Activated naive CD8-positive, alpha-beta T cell treated with anti-CD3 and anti-CD28 coated beads, Interleukin-2, amount 50 U/mL, for 24 hours (primary cell): ENCODE data around the gene PRKN.
"Not testable (repeated sequence)": the region's sequence is repeated elsewhere in the genome, so short reads cannot be mapped to it uniquely, and the experiment has no call there.

Experiments used
- ATAC-seq: fragments of 150-1000 bp; cut with Tn5 transposase; one replicate; pipeline ENCODE4 v1.10.0; 2021
- DNase-seq: peaks from one replicate; pipeline ENCODE4 v3.0.0; 2021
- H3K27ac Mint-ChIP-seq: one replicate; pipeline ENCODE4 v1.8.0; 2021; ENCODE audit warnings: mild to moderate bottlenecking, mixed read lengths
- H3K27me3 Mint-ChIP-seq: one replicate; pipeline ENCODE4 v1.8.0; 2021; ENCODE audit warnings: mixed read lengths
- H3K36me3 Mint-ChIP-seq: one replicate; pipeline ENCODE4 v1.8.0; 2021; ENCODE audit warnings: low read depth, mixed read lengths
- H3K4me1 Mint-ChIP-seq: one replicate; pipeline ENCODE4 v1.8.0; 2021; ENCODE audit warnings: mixed read lengths
- H3K4me3 Mint-ChIP-seq: one replicate; pipeline ENCODE4 v1.8.0; 2021; ENCODE audit warnings: mild to moderate bottlenecking, moderate library complexity, mixed read lengths
- H3K9me3 Mint-ChIP-seq: one replicate; pipeline ENCODE4 v1.8.0; 2021; ENCODE audit warnings: mixed read lengths

The PRKN gene

DNA sequence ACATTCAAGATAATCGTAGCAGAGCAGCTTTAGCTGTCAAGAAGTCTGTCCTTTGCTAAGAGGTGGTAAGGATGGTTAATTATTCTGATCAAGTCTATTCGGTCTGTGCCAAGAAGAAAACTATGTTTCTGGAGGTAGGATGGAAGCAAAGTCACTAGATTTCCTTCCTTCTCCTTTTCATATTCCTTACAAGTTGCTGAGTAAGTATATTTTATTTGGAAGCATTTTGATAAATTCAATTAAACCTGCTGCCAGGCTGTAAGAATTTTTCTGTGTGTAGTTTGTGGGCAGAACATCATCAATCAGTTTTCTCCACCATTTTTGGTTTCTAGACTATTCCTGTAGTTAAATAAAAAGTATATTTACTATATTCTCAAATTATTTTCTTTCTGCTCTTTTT is 311.3 kb downstream of the PRKN start:
- H3K4me3 Mint-ChIP-seq, result no peak overlapping the region
- peaks cover 5% of the 10 kb centered on the region for H3K9me3 Mint-ChIP-seq
- H3K27ac Mint-ChIP-seq, result no peak overlapping the region
- H3K36me3 Mint-ChIP-seq, result peaks cover 2% of the 10 kb centered on the region
- no peaks in the 10 kb centered on the region for H3K4me1 Mint-ChIP-seq
- no peaks in the 10 kb centered on the region for H3K27me3 Mint-ChIP-seq
- ATAC-seq, result no peak
- no peak for DNase-seq

DNA sequence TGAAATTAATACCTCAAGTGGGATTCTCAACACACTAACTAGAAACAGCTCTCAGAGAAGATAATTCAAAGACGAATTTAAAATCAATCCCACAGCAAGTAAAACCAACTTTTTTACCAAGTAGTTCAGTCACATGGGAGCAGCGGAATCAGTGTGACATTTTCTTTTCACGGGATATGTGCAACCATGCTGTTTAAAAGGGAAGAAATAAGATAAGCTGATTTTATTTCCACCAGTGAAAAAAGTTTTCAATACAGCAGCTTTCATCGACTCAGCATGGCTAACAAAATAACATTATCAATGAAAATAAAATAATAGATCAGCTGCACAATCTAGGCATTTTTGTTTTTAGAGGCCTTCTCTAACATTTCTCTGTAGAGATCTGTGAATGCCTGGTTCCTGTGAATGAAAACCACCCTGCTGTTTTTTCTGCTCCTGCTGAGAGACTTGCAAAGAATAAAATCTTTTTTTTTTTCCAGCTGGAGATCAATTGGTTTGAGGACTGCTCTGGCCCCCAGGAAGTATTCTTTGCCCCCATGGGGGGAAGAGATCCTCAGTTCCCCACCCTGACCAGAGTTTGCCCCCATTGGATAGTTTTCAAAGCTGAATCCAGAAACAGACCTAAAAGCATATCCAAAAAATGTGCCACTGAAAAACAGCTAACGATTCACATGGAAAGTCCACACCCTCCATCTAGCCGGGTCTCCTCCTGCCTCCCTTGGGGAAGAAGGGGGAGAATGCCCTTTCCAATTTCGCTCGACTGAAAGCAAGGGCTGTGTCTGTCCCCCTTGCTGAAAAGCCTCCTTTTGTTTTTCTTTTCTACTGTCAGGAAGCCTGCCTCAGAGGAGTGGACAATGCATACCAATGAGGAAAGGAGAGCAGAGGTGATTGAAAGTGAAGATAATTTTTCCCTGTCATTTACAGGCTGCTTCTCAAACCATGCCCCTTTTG is 317.6 kb downstream of the PRKN start:
- H3K9me3 Mint-ChIP-seq, result peaks cover 8% of the 10 kb centered on the region
- no peaks in the 10 kb centered on the region for H3K36me3 Mint-ChIP-seq
- H3K27ac Mint-ChIP-seq, result no peak overlapping the region
- ATAC-seq (no peak), DNase-seq (no peak)
- no peak overlapping the region for H3K4me3 Mint-ChIP-seq
- no peaks in the 10 kb centered on the region for H3K4me1 Mint-ChIP-seq
- no peaks in the 10 kb centered on the region for H3K27me3 Mint-ChIP-seq

DNA sequence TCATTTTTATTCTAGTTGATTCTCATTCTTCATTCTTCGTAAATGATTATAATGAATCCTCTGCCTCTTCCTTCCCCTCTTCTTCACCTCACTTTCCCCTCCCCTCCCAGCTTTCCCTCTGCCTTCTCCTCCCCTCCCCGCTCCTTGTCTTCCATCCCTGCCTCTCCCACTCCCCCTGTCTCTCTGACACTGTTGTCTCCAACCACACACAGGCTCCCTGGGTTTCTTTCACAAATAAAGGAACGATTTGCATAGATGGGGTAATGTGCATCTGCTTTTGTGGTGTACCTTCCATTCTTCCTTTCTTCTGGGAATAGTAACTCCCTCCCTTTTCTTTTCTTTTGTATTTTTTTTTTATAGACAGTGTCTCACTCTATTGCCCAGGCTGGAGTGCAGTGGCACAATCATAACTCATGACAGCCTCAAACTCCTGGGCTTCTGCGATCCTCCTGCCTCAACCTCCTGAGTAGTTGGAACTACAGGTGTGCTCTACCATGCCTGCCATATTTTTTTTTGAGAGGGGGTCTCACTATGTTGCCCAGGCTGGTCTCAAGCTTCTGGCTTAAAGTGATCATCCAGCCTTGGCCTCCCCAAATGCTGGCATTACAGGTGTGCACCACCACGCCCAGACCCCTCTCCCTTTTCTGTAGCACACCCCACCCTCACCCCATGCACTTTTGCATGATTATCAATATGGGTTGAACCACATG is 318.6 kb downstream of the PRKN start:
- H3K4me3 Mint-ChIP-seq, result no peak overlapping the region
- DNase-seq, result no peak
- H3K27ac Mint-ChIP-seq, result no peak overlapping the region
- no peaks in the 10 kb centered on the region for H3K27me3 Mint-ChIP-seq
- ATAC-seq, result no peak
- no peaks in the 10 kb centered on the region for H3K4me1 Mint-ChIP-seq
- peaks cover 9% of the 10 kb centered on the region for H3K9me3 Mint-ChIP-seq
- no peaks in the 10 kb centered on the region for H3K36me3 Mint-ChIP-seq

- Mint-ChIP-seq H3K4me3 (no peak overlapping the region), H3K27ac (no peak overlapping the region), H3K9me3 (peaks cover 9% of the 10 kb centered on the region), H3K36me3 (no peaks in the 10 kb centered on the region), H3K4me1 (no peaks in the 10 kb centered on the region), H3K27me3 (no peaks in the 10 kb centered on the region)
- ATAC-seq (no peak), DNase-seq (no peak)
These were observed 322.6 kb downstream of the PRKN start for GRCh38 chr6:162404951-162405350.

DNA sequence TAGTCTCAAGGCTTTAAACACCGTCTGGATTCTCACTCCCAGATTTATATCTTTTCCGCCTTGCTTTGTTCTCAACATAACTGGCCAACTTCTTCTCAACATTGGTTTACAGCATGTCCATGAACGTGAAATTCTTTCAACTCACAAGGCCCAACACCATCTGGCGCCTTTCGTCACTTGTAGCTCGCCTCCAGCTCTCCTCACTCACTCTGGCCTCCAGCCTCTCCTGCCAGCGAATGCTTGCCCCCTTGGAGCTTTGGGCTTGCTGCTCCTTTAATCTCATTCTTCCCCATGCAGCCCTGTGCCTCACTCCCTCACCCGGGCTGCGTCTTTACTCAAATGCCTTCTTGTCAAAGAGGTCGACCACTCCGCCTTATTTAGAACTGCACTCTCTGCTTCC is 324.5 kb downstream of the PRKN start:
- DNase-seq (no peak), ATAC-seq (no peak)
- Mint-ChIP-seq H3K27me3 (no peaks in the 10 kb centered on the region), H3K27ac (no peak overlapping the region), H3K4me3 (no peak overlapping the region), H3K36me3 (no peaks in the 10 kb centered on the region), H3K9me3 (peaks cover 15% of the 10 kb centered on the region), H3K4me1 (no peaks in the 10 kb centered on the region)

DNA sequence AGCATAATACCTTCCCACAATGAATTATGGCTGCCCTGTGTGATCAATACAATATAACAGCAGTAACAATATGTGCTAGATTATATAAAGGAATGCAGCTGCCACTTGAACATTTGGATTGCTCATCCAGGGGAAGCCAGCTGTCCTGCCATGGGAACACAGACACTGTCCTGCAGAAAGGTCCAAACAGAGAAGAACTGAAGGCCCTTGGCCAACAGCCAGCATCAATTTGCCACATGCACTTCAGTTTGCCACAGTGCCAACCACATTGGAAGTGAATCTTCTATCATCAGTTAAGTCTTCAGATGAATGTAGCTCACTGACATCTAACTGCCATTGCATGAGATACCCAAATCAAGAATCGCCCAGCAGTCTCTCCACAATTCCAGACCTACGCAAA is 332.4 kb downstream of the PRKN start:
- ATAC-seq (no peak), DNase-seq (no peak)
- H3K9me3 Mint-ChIP-seq, result peaks cover 6% of the 10 kb centered on the region
- H3K27ac Mint-ChIP-seq, result no peak overlapping the region
- H3K36me3 Mint-ChIP-seq, result no peaks in the 10 kb centered on the region
- H3K4me1 Mint-ChIP-seq, result no peaks in the 10 kb centered on the region
- H3K4me3 Mint-ChIP-seq, result no peak overlapping the region
- no peaks in the 10 kb centered on the region for H3K27me3 Mint-ChIP-seq

GRCh38 chr6:162390961-162391811 is 336.4 kb downstream of the PRKN start:
- not testable (repeated sequence) for ATAC-seq, H3K4me1 Mint-ChIP-seq, H3K4me3 Mint-ChIP-seq, H3K36me3 Mint-ChIP-seq, DNase-seq, H3K27ac Mint-ChIP-seq, H3K9me3 Mint-ChIP-seq, H3K27me3 Mint-ChIP-seq

DNA sequence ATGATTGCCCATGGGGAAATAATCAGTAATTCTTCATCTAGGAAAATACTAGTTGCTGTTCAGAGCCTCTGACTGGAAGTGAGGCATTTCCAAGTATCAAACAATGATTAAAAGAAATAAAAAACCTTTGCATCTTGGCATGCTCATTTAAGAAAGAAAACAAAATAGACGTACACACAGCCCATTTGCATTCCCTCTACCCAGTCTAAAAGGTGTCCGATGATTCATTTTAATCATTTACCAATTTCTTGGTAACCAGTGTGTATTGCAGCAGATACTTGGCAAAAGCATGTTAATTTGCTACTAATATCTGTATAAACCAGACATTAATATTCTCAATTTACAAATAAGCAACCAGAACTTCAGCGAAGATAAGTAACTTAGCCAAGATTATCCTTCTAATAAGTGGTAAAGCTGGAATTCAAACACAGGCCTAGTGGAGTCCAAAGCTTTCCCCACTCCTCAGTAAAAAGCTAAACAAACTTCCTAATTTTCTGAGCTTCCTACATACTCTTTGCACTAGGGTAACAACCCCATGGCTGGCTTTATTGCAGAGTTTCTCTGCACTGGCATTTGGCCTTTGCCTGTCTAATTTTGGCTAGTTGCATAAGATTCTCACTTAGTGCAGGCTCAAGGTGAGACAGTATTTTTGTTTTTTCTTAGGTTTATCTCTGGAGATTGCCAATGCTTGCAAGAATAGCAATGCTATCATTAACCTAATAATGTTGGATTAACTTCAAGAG is 338.1 kb downstream of the PRKN start:
- Mint-ChIP-seq H3K27me3 (no peaks in the 10 kb centered on the region), H3K4me3 (no peak overlapping the region), H3K27ac (no peak overlapping the region), H3K9me3 (no peaks in the 10 kb centered on the region), H3K4me1 (no peaks in the 10 kb centered on the region), H3K36me3 (no peaks in the 10 kb centered on the region)
- DNase-seq, result no peak
- ATAC-seq, result no peak

GRCh38 chr6:162388383-162388777 is 339.2 kb downstream of the PRKN start:
- Mint-ChIP-seq H3K27ac (no peak overlapping the region), H3K36me3 (no peaks in the 10 kb centered on the region), H3K27me3 (no peaks in the 10 kb centered on the region), H3K9me3 (no peaks in the 10 kb centered on the region), H3K4me3 (no peak overlapping the region), H3K4me1 (no peaks in the 10 kb centered on the region)
- DNase-seq (no peak), ATAC-seq (no peak)

DNA sequence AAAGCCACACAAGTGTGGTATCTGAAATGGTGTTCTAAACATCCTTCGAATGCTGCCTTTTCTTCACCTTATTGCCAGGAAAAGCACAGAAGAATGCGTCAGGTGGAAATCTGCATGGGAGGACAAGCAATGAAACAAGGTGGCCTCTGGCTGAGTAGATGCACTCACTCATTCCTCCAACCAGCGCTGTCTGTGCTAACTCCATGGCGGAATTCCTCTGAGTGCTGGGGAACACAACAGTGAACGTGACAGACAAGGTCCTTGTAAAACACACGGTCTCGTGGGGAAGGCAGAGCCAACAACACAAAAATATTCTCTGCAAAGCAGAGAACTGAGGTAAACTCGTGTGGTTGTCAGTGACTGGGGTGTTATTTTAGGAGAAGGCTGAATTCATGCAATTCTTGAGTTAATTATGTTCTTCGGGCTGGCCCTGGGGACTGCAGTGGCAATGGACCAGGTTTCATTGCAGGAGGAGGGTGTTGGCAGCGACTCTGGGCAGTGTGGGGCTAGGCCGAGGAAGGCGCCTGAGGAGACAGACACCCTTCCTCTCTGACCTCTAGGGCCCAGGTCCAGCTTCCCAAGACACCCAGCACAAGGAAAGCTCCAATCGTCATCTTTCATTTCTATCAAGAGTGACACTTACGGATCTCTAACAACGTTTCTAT is 339.7 kb downstream of the PRKN start:
- H3K27ac Mint-ChIP-seq, result no peak overlapping the region
- no peak for DNase-seq
- no peaks in the 10 kb centered on the region for H3K9me3 Mint-ChIP-seq
- no peak for ATAC-seq
- H3K4me3 Mint-ChIP-seq, result no peak overlapping the region
- H3K4me1 Mint-ChIP-seq, result no peaks in the 10 kb centered on the region
- no peaks in the 10 kb centered on the region for H3K36me3 Mint-ChIP-seq
- H3K27me3 Mint-ChIP-seq, result no peaks in the 10 kb centered on the region

- Mint-ChIP-seq H3K4me1 (no peaks in the 10 kb centered on the region), H3K36me3 (no peaks in the 10 kb centered on the region), H3K4me3 (no peak overlapping the region), H3K27ac (no peak overlapping the region), H3K27me3 (no peaks in the 10 kb centered on the region), H3K9me3 (no peaks in the 10 kb centered on the region)
- ATAC-seq, result no peak
- no peak for DNase-seq
These were observed 341.6 kb downstream of the PRKN start for GRCh38 chr6:162385980-162386379.

DNA sequence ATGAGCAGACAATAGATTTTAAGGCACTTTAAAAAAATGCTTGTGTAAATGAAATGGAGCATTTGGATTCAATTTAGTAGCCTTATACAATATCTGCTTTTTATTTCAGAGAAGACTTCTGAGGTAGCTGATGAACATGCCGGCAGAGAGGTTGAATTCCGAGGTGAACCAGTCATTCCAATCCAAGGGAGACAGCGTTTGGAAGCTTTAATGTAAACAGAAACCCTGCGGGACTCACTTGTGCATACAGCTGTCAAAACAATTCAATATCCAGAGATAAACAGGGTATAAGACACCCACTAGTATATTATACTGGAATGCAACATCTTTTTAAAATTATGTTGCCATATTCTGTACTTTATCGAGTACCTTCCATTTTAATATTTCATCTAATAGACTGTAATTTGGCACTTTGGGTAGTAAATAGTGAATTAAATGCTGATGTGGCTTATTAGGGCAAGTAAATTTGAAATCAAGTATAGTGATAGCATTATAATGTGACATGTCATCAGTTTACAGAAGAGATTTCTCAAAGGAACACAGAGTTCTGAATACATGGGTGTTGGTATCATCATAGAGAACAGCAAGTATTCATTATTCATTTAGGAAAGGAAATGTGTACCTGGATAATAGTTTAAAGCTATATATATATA is 347.7 kb downstream of the PRKN start:
- ATAC-seq (no peak), DNase-seq (no peak)
- Mint-ChIP-seq H3K27me3 (no peaks in the 10 kb centered on the region), H3K4me3 (no peak overlapping the region), H3K27ac (no peak overlapping the region), H3K36me3 (no peaks in the 10 kb centered on the region), H3K4me1 (no peaks in the 10 kb centered on the region), H3K9me3 (peaks cover 4% of the 10 kb centered on the region)

DNA sequence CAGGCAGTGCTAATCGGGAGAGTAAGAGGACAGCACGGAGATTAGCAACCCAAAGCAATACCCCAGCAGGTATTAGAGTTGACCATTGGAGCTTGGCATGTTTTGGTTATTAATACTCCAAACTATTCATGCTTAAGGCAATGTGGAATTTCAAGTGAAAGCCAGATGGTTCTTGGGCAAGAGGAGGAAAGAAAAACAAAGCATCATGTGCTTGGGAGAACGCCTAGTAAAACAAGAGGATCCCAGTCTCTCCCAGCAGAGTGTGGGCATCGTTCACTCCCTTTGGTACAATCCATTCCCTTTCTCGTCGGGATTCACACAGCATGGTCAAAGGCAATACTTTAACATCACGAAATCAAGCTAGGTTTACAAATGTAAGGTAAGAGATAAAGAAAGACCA is 349.8 kb downstream of the PRKN start:
- H3K27me3 Mint-ChIP-seq, result no peaks in the 10 kb centered on the region
- H3K36me3 Mint-ChIP-seq, result no peaks in the 10 kb centered on the region
- H3K4me3 Mint-ChIP-seq, result no peak overlapping the region
- H3K4me1 Mint-ChIP-seq, result no peaks in the 10 kb centered on the region
- no peak overlapping the region for H3K27ac Mint-ChIP-seq
- H3K9me3 Mint-ChIP-seq, result peaks cover 4% of the 10 kb centered on the region
- DNase-seq, result no peak
- no peak for ATAC-seq
